Fibroblast of lung (primary cell): ENCODE measurements around the gene RAB30. TPM values are rescaled to one million over a fixed set of nuclear protein-coding genes. Genes with fewer than 3 reads are reported as not detected.
A peak's percentile ranks its signal among the peaks of the same experiment; 100 is the strongest.

Experiments
- DNase-seq, 2 donors: peaks; one replicate each; pipeline versions ENCODE4 v3.0.0 to v3.0.0-alpha.2; 2010; ENCODE audit warnings: low read depth in 2 of 2
- H2AFZ ChIP-seq: 2 replicates; pipeline ENCODE4 v1.5.1; 2012; ENCODE audit warnings: low read length, control low read depth, inconsistent platforms
- H3K27ac ChIP-seq: 2 replicates; pipeline ENCODE4 v1.5.1; 2011; ENCODE audit warnings: low read length, control low read depth; ENCODE audit not compliant: insufficient read depth
- H3K27me3 ChIP-seq: 2 replicates; pipeline ENCODE4 v1.5.1; 2011; ENCODE audit warnings: mild to moderate bottlenecking, low read length; ENCODE audit not compliant: control insufficient read depth, insufficient read depth
- H3K36me3 ChIP-seq: 2 replicates; pipeline ENCODE4 v1.5.1; 2011; ENCODE audit warnings: low read length; ENCODE audit not compliant: control insufficient read depth, insufficient read depth
- H3K4me1 ChIP-seq: 2 replicates; pipeline ENCODE4 v1.5.1; 2011; ENCODE audit warnings: low read length; ENCODE audit not compliant: control insufficient read depth, insufficient read depth; ENCODE audit errors: extremely low read depth
- H3K4me2 ChIP-seq: 2 replicates; pipeline ENCODE4 v1.5.1; 2011; ENCODE audit warnings: low read length, control low read depth; ENCODE audit not compliant: insufficient read depth; ENCODE audit errors: extremely low read depth
- H3K4me3 ChIP-seq, 4 experiments: fragments of 200-600 bp in 1 of 4; sonication (generic) in 1 of 4; replicated peaks in 1 of 4; 2 replicates each; pipeline ENCODE4 v1.5.1; 2011 to 2016; ENCODE audit warnings: low read length in 4 of 4, low read depth in 3 of 4, mild to moderate bottlenecking in 3 of 4, control low read depth in 2 of 4, inconsistent platforms in 1 of 4, mixed read lengths in 1 of 4; ENCODE audit not compliant: insufficient read depth in 1 of 4; ENCODE audit errors: control extremely low read depth in 1 of 4
- H3K79me2 ChIP-seq: 2 replicates; pipeline ENCODE4 v1.5.1; 2012; ENCODE audit warnings: mild to moderate bottlenecking, low read length, inconsistent platforms; ENCODE audit not compliant: control insufficient read depth, insufficient read depth
- H3K9ac ChIP-seq: 2 replicates; pipeline ENCODE4 v1.5.1; 2011; ENCODE audit warnings: mild to moderate bottlenecking, low read length, control low read depth; ENCODE audit not compliant: insufficient read depth
- H3K9me3 ChIP-seq: 2 replicates; pipeline ENCODE4 v1.5.1; 2012; ENCODE audit warnings: low read depth, low read length; ENCODE audit not compliant: control insufficient read depth, insufficient read depth
- H4K20me1 ChIP-seq: 2 replicates; pipeline ENCODE4 v1.5.1; 2011; ENCODE audit warnings: low read length; ENCODE audit not compliant: control insufficient read depth, insufficient read depth; ENCODE audit errors: extremely low read depth
- CTCF ChIP-seq, 2 donors: IDR thresholded peaks in 1 of 2; conservative IDR thresholded peaks in 1 of 2; 1 replicate in 1 of 2; 2 replicates in 1 of 2; pipeline ENCODE4 v1.5.1; 2011 to 2012; ENCODE audit warnings: low read length in 2 of 2, control low read depth in 1 of 2, inconsistent platforms in 1 of 2, low read depth in 1 of 2, mild to moderate bottlenecking in 1 of 2
- EZH2 ChIP-seq: IDR thresholded peaks from 2 replicates; pipeline ENCODE4 v1.5.1; 2012; ENCODE audit warnings: low read length, control low read depth, mild to moderate bottlenecking; ENCODE audit errors: missing control alignments
- polyA plus RNA-seq, 2 donors: library from polyadenylated mRNA; depleted of rRNA in 1 of 2; stranded (reverse) in 1 of 2; unstranded in 1 of 2; fragments of >200 nt; gene quantifications; 2 replicates each; pipeline ENCODE4 v1.2.1, GENCODE V29; 2011 to 2012; ENCODE audit warnings: missing spikeins in 1 of 2
- total RNA-seq: library from RNA; depleted of rRNA; stranded (reverse); fragments of >200 nt; gene quantifications from 2 replicates; pipeline ENCODE4 v1.2.1, GENCODE V29; 2014

Gene RAB30
- total and polyA plus RNA-seq, 2 donors (not counting 1 experiment from before 2014, with no cell fraction given) = 33.9 to 45.2 TPM

GRCh38 chr11:83044958-83045712, 26.6 kb downstream of the RAB30 start:
- H3K9me3 ChIP-seq = no peaks in the 10 kb centered on the region
- H3K4me1 ChIP-seq = peaks cover 21% of the 10 kb centered on the region
- peaks cover 15% of the 10 kb centered on the region for H3K79me2 ChIP-seq
- TF ChIP-seq EZH2 (no peak), CTCF (conservative IDR thresholded peaks at IDR 0.05 in 1 of 2, IDR thresholded peaks at IDR 0.05 in 1 of 2; ENCODE audit: low read depth in 1 of 2, low read length in 2 of 2) (no peak)
- no peak overlapping the region for H3K9ac ChIP-seq
- H3K4me3 ChIP-seq = no peak overlapping the region
- peak overlapping the region; percentile 60 for H3K4me2 ChIP-seq
- H3K36me3 ChIP-seq = no peaks in the 10 kb centered on the region
- peak; percentile 68 to 89 for DNase-seq
- H3K27ac ChIP-seq = no peak overlapping the region
- no peaks in the 10 kb centered on the region for H4K20me1 ChIP-seq
- H2AFZ ChIP-seq = no peak overlapping the region
- H3K27me3 ChIP-seq = no peaks in the 10 kb centered on the region

- TF ChIP-seq EZH2 (no peak), CTCF (conservative IDR thresholded peaks at IDR 0.05 in 1 of 2, IDR thresholded peaks at IDR 0.05 in 1 of 2; ENCODE audit: low read depth in 1 of 2, low read length in 2 of 2) (no peak)
- no peak overlapping the region for H3K4me3 ChIP-seq
- no peaks in the 10 kb centered on the region for H3K9me3 ChIP-seq
- H3K36me3 ChIP-seq = no peaks in the 10 kb centered on the region
- H3K4me1 ChIP-seq = peaks cover 23% of the 10 kb centered on the region
- no peak overlapping the region for H3K4me2 ChIP-seq
- peak; percentile 34 to 49 for DNase-seq
- no peaks in the 10 kb centered on the region for H4K20me1 ChIP-seq
- peaks cover 14% of the 10 kb centered on the region for H3K79me2 ChIP-seq
- H2AFZ ChIP-seq = no peak overlapping the region
- H3K27me3 ChIP-seq = no peaks in the 10 kb centered on the region
- H3K9ac ChIP-seq = no peak overlapping the region
- H3K27ac ChIP-seq = no peak overlapping the region
Measured at GRCh38 chr11:83042964-83043711, 28.6 kb downstream of the RAB30 start.

GRCh38 chr11:83041126-83041525, 30.6 kb downstream of the RAB30 start:
- Histone ChIP-seq H3K27me3 (no peaks in the 10 kb centered on the region), H2AFZ (no peak overlapping the region), H3K4me1 (peaks cover 15% of the 10 kb centered on the region), H3K36me3 (no peaks in the 10 kb centered on the region), H3K4me3 (no peak overlapping the region), H3K27ac (no peak overlapping the region), H3K79me2 (peaks cover 13% of the 10 kb centered on the region), H3K9me3 (no peaks in the 10 kb centered on the region), H4K20me1 (no peaks in the 10 kb centered on the region), H3K4me2 (no peak overlapping the region), H3K9ac (no peak overlapping the region)
- no peak for DNase-seq
- TF ChIP-seq EZH2 (no peak), CTCF (conservative IDR thresholded peaks at IDR 0.05 in 1 of 2, IDR thresholded peaks at IDR 0.05 in 1 of 2; ENCODE audit: low read depth in 1 of 2, low read length in 2 of 2) (no peak)
